OCI-LY1 (cell line): Measurements from ENCODE around the gene CCNY.

Experiments used
- CTCF ChIP-seq: fragments of 200-600 bp; sonication (generic), shearing (Covaris generic); IDR thresholded peaks from 2 replicates; pipeline ENCODE4 v1.5.1; 2017; ENCODE audit warnings: mild to moderate bottlenecking, antibody characterized with exemption, low read length, moderate library complexity, mixed read lengths
- EZH2 ChIP-seq: fragments of 200-600 bp; sonication (generic), shearing (Covaris generic); IDR thresholded peaks from 2 replicates; pipeline ENCODE4 v1.8.0; 2017; ENCODE audit warnings: borderline replicate concordance, mixed run types, mild to moderate bottlenecking, antibody characterized with exemption, low read length, moderate library complexity, mixed read lengths

GRCh38 chr10:35359056-35359455 lies 22.7 kb downstream of the CCNY start:
- no peak for TF ChIP-seq EZH2
- no peak for TF ChIP-seq CTCF
